Esophagus muscularis mucosa (tissue), 4 donors: Measurements from ENCODE around the gene CCNY.

Experiments
- CTCF ChIP-seq, 3 experiments: fragments of 200-600 bp in 2 of 3; fragments of 450-650 bp in 1 of 3; sonication (generic) in 2 of 3; IDR thresholded peaks; one replicate each; pipeline ENCODE4 v1.5.1; 2017 to 2019; ENCODE audit warnings: antibody characterized with exemption in 3 of 3, mild to moderate bottlenecking in 2 of 3, moderate library complexity in 1 of 3
- EP300 ChIP-seq: sonication (generic); formaldehyde crosslinking; IDR thresholded peaks from one replicate; pipeline ENCODE4 v1.6.1; 2017; ENCODE audit warnings: antibody characterized with exemption
- POLR2A ChIP-seq: fragments of 450-650 bp; IDR thresholded peaks from one replicate; pipeline ENCODE4 v1.6.1; 2017; ENCODE audit warnings: antibody characterized with exemption, moderate library complexity, mild to moderate bottlenecking, low read depth

- TF ChIP-seq CTCF (IDR thresholded peaks at IDR 0.05) = no peak
- no peak for TF ChIP-seq EP300
- TF ChIP-seq POLR2A = no peak
Observed at GRCh38 chr10:35466661-35467060, 130.4 kb downstream of the CCNY start.
